ENCODE measurements around the gene NFU1. TPM values are rescaled to one million over a fixed set of nuclear protein-coding genes. Genes with fewer than 3 reads are reported as not detected.
A peak's percentile ranks its signal among the peaks of the same experiment; 100 is the strongest.

NFU1 gene
- total and polyA plus RNA-seq, 2 of the 13 experiments (the other 11 are each of a cell fraction or from before 2014, with no cell fraction given), result 39.1 to 84.0 TPM

DNA sequence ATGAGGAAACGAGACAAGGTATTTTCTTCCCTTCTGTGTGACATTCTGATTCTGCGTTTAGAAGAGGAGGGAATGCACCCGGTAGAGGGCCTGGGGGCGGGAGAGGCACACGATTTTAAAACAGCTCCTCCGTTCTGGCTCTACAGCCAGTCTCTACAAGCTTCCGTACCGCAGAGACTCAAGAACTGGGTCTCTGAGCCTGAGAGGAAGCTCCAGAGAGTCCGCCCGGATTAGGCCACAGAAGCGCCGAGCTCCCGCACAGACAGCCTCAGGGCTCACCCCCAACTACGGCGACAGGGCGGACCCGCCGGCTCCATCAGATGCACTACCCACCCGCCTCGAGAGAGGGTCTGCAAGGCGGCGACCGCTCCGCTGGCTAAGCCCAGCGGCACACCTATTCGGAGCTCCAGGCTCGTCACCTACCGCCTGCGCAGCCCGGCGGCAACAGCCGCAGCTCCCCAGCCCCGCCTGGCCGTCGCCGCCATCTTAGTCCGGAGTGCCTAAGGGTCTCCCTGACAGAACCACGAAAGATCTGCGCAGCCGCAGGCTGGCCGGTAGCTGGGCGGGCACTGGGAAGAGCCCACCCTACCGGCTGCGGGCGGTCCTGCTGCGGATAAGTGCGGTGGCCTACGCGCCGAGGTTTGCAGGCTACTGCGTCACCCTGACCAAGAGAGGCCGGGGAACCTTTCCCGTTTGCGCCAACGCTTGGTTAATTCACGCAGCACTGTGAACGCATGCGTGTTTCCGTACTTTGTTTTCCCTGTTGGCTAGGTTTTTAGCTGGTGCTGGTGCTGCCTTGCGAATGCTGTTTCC lies at the start of gene NFU1 (continued):
- TF ChIP-seq ZNF761 (CRISPR knock-in tag; conservative IDR thresholded peaks at IDR 0.05) (peak; percentile 91; the same call in 1 of the 2 replicates), ZNF44 (CRISPR knock-in tag; IDR thresholded peaks at IDR 0.05) (no peak), ZNF292 (CRISPR knock-in tag; IDR thresholded peaks at IDR 0.05; ENCODE audit: borderline replicate concordance, low read depth) (peak; percentile 94), ZNF616 (CRISPR knock-in tag; IDR thresholded peaks at IDR 0.05; ENCODE audit: low read depth) (peak; percentile 13; the same call in 1 of the 2 replicates), TBL1XR1 (IDR thresholded peaks at IDR 0.05; ENCODE audit: borderline replicate concordance, low read length, partially characterized antibody) (peak; percentile 39), FOXP1 (IDR thresholded peaks at IDR 0.05) (no peak), FOXP1 (CRISPR knock-in tag; IDR thresholded peaks at IDR 0.05) (no peak), ZNF556 (CRISPR knock-in tag; IDR thresholded peaks at IDR 0.05; ENCODE audit: borderline replicate concordance) (peak; percentile 42), MIER3 (CRISPR knock-in tag; IDR thresholded peaks at IDR 0.05; ENCODE audit: borderline replicate concordance) (no peak; the same call in 1 of the 2 replicates), ZSCAN9 (CRISPR knock-in tag; IDR thresholded peaks at IDR 0.05; ENCODE audit: borderline replicate concordance) (0 out of 2 replicates have a peak, but pooled peaks have one; percentile 22), ZSCAN21 (CRISPR knock-in tag; IDR thresholded peaks at IDR 0.05; ENCODE audit: borderline replicate concordance) (peak; percentile 89), YEATS4 (CRISPR knock-in tag; IDR thresholded peaks at IDR 0.05; ENCODE audit: borderline replicate concordance) (peak; percentile 90), ZNF577 (CRISPR knock-in tag; IDR thresholded peaks at IDR 0.05; ENCODE audit: borderline replicate concordance, low read depth) (peak; percentile 97; the same call in 1 of the 2 replicates), ZSCAN12 (CRISPR knock-in tag; IDR thresholded peaks at IDR 0.05) (no peak), ZFY (CRISPR knock-in tag; IDR thresholded peaks at IDR 0.05) (peak; percentile 96)
- TF ChIP-seq, protein P1, sequence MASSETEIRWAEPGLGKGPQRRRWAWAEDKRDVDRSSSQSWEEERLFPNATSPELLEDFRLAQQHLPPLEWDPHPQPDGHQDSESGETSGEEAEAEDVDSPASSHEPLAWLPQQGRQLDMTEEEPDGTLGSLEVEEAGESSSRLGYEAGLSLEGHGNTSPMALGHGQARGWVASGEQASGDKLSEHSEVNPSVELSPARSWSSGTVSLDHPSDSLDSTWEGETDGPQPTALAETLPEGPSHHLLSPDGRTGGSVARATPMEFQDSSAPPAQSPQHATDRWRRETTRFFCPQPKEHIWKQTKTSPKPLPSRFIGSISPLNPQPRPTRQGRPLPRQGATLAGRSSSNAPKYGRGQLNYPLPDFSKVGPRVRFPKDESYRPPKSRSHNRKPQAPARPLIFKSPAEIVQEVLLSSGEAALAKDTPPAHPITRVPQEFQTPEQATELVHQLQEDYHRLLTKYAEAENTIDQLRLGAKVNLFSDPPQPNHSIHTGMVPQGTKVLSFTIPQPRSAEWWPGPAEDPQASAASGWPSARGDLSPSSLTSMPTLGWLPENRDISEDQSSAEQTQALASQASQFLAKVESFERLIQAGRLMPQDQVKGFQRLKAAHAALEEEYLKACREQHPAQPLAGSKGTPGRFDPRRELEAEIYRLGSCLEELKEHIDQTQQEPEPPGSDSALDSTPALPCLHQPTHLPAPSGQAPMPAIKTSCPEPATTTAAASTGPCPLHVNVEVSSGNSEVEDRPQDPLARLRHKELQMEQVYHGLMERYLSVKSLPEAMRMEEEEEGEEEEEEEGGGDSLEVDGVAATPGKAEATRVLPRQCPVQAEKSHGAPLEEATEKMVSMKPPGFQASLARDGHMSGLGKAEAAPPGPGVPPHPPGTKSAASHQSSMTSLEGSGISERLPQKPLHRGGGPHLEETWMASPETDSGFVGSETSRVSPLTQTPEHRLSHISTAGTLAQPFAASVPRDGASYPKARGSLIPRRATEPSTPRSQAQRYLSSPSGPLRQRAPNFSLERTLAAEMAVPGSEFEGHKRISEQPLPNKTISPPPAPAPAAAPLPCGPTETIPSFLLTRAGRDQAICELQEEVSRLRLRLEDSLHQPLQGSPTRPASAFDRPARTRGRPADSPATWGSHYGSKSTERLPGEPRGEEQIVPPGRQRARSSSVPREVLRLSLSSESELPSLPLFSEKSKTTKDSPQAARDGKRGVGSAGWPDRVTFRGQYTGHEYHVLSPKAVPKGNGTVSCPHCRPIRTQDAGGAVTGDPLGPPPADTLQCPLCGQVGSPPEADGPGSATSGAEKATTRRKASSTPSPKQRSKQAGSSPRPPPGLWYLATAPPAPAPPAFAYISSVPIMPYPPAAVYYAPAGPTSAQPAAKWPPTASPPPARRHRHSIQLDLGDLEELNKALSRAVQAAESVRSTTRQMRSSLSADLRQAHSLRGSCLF (CRISPR knock-in tag; IDR thresholded peaks at IDR 0.05; ENCODE audit: borderline replicate concordance), result no peak
- TF ChIP-seq, protein P2, sequence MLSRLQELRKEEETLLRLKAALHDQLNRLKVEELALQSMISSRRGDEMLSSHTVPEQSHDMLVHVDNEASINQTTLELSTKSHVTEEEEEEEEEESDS (CRISPR knock-in tag; IDR thresholded peaks at IDR 0.05; ENCODE audit: borderline replicate concordance), result peak; percentile 95; the same call in 1 of the 2 replicates
- TF ChIP-seq, protein P3, sequence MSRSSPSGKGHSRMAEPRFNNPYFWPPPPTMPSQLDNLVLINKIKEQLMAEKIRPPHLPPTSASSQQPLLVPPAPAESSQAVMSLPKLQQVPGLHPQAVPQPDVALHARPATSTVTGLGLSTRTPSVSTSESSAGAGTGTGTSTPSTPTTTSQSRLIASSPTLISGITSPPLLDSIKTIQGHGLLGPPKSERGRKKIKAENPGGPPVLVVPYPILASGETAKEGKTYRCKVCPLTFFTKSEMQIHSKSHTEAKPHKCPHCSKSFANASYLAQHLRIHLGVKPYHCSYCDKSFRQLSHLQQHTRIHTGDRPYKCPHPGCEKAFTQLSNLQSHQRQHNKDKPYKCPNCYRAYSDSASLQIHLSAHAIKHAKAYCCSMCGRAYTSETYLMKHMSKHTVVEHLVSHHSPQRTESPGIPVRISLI (CRISPR knock-in tag; IDR thresholded peaks at IDR 0.05; ENCODE audit: borderline replicate concordance), result peak; percentile 43; the same call in 1 of the 2 replicates
- TF ChIP-seq, protein P4, sequence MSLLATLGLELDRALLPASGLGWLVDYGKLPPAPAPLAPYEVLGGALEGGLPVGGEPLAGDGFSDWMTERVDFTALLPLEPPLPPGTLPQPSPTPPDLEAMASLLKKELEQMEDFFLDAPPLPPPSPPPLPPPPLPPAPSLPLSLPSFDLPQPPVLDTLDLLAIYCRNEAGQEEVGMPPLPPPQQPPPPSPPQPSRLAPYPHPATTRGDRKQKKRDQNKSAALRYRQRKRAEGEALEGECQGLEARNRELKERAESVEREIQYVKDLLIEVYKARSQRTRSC (CRISPR knock-in tag; IDR thresholded peaks at IDR 0.05; ENCODE audit: low read depth), result no peak
- TF ChIP-seq, protein P5, sequence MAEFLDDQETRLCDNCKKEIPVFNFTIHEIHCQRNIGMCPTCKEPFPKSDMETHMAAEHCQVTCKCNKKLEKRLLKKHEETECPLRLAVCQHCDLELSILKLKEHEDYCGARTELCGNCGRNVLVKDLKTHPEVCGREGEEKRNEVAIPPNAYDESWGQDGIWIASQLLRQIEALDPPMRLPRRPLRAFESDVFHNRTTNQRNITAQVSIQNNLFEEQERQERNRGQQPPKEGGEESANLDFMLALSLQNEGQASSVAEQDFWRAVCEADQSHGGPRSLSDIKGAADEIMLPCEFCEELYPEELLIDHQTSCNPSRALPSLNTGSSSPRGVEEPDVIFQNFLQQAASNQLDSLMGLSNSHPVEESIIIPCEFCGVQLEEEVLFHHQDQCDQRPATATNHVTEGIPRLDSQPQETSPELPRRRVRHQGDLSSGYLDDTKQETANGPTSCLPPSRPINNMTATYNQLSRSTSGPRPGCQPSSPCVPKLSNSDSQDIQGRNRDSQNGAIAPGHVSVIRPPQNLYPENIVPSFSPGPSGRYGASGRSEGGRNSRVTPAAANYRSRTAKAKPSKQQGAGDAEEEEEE (CRISPR knock-in tag; IDR thresholded peaks at IDR 0.05; ENCODE audit: borderline replicate concordance), result peak; percentile 10; the same call in 1 of the 2 replicates

All from HepG2 (cell line).